ENCODE measurements around the gene DCXR. TPM values are rescaled to one million over a fixed set of nuclear protein-coding genes. Genes with fewer than 3 reads are reported as not detected.

Gene DCXR
- total and polyA plus RNA-seq, 10 of the 15 experiments (the other 5 are each of a cell fraction or from before 2014, with no cell fraction given) = 12.3 to 139 (median 88.9) TPM

DNA sequence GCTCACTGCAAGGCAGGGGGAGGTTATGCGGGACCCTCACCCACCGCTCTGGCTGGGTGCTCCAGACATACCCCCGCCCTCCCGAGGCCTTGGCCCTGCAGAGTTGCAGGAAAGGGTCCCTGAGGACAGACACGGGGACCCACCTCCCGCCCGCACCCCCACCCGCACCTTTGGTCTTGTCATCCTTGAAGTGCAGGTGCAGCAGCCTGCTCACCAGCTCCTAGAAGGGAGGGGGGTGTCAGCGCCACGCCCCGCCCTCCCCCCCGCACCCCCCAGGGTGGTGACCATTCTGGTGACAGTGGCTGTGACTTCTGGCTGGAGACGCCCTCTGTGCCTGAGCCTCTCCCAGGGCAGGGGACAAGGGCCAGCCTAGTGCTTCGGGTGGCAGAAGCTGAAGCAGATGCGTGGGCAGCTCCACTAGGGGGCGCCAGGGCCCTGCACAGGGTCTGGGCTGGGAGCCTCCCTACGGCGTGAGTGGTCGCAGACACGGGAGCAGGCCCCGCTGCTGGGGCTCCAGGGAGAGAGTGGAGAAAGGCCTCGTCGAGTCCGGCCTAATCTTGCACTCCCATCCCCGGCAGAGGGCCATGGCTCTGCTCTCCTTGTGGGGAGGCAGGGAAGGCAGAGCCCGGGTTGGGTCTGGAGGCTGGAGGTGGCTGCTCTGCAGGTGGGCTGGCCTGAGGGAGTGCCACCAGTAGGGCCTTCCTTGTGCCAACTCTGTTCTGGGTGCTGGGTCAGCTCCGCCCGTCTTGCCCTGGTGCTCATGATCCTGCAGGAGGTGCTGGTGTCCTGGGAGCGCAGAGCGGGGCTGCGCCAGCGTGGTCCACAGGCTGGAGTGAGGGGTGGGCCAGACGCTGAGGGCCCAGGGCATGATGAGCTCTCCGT lies 17.6 kb downstream of the DCXR start:
- ChIA-PET SMC1A (ENCODE audit: uncharacterized antibody, unreplicated experiment) (interaction anchor here (1.1 kb wide), 1 partner anchor 60 kb away, joined by 4 read pairs; no protein-coding TSS in a partner anchor), RAD21 (ENCODE audit: unreplicated experiment) (interaction anchor here (0.5 to 4.4 kb wide), 9 partner anchors 10 to 97 kb away, joined by 3 to 68 read pairs (median 4); partner anchors contain the start of gene NOTUM), POLR2A (interaction anchor here (0.6 to 1.0 kb wide), 3 partner anchors 18 to 86 kb away, joined by 3 to 7 read pairs (median 4); partner anchors contain the start of gene DCXR), CTCF (interaction anchor here (0.6 to 5.0 kb wide), 21 partner anchors 8 to 285 kb away, joined by 3 to 89 read pairs (median 4); partner anchors contain the start of genes DCXR and NOTUM)
- 58% methylated on average over 30 of the region's 34 CpGs for WGBS (ENCODE audit: insufficient coverage, insufficient replicate concordance, low lambda C conversion rate, missing lambda C conversion rate)
- Histone ChIP-seq H3K36me3 (ENCODE audit: control insufficient read depth in 2 of 2, insufficient read depth in 2 of 2, low read length in 1 of 2) (no peaks in the 10 kb centered on the region; a peak in 2 of 4 replicates), H3K9me3 (replicated peaks; ENCODE audit: control insufficient read depth, insufficient read depth, low read length) (no peaks in the 10 kb centered on the region), H3K79me2 (ENCODE audit: control insufficient read depth, insufficient read depth, low read length) (peaks cover 26% of the 10 kb centered on the region), H2AFZ (ENCODE audit: control insufficient read depth, low read depth, low read length) (no peak overlapping the region), H3K27ac (ENCODE audit: control insufficient read depth, insufficient read depth) (no peak overlapping the region), H3K4me3 (no peak overlapping the region), H4K20me1 (ENCODE audit: control insufficient read depth, insufficient read depth) (no peaks in the 10 kb centered on the region), H3K27me3 (replicated peaks in 1 of 2; ENCODE audit: control insufficient read depth in 2 of 2, insufficient read depth in 2 of 2, low read length in 1 of 2) (no peaks in the 10 kb centered on the region), H3K9ac (ENCODE audit: control insufficient read depth, insufficient read depth, low read length) (no peak overlapping the region), H3K4me1 (ENCODE audit: control insufficient read depth, insufficient read depth, low read length) (peaks cover 14% of the 10 kb centered on the region), H3K4me2 (ENCODE audit: control insufficient read depth, insufficient read depth) (0 out of 2 replicates have a peak overlapping the region, but pooled peaks have one; percentile 42)
- intact Hi-C loops (cut with micrococcal nuclease; ENCODE audit: unreplicated experiment) = loop anchor here (1.0 to 5.0 kb wide), 2 partner anchors 134 to 158 kb away; partner anchors contain the start of gene P4HB
- FAIRE-seq (no peak), DNase-seq (ENCODE audit: low read depth, low spot score) (no peak), ATAC-seq (peak; percentile 22)
- in situ Hi-C loops (cut with MboI) = no loop called here
- BruUV-seq (replicated peaks) = no TSS peak
- TF ChIP-seq CHD4 (IDR thresholded peaks at IDR 0.05) (no peak), CTCF (IDR thresholded peaks at IDR 0.05 in 2 of 3, conservative IDR thresholded peaks at IDR 0.05 in 1 of 3; ENCODE audit: control insufficient read depth in 2 of 3, extremely low read depth in 1 of 3, insufficient read depth in 1 of 3, low read depth in 3 of 3, low read length in 3 of 3) (peak; percentile 66 to 87 (median 78)), ZNF622 (IDR thresholded peaks at IDR 0.05) (no peak), MTA2 (IDR thresholded peaks at IDR 0.05; ENCODE audit: low read depth) (no peak), BACH1 (IDR thresholded peaks at IDR 0.05; ENCODE audit: borderline replicate concordance) (no peak), CHD1 (IDR thresholded peaks at IDR 0.05; ENCODE audit: low read depth, low read length) (no peak), JUNB (IDR thresholded peaks at IDR 0.05) (no peak), CREB1 (IDR thresholded peaks at IDR 0.05; ENCODE audit: low read depth) (peak; percentile 46; the same call in 1 of the 2 replicates), ZZZ3 (IDR thresholded peaks at IDR 0.05; ENCODE audit: control insufficient read depth, insufficient read length, low read depth) (no peak), SP1 (IDR thresholded peaks at IDR 0.05; ENCODE audit: low read depth, low read length) (no peak), IRF4 (IDR thresholded peaks at IDR 0.05; ENCODE audit: low read depth, low read length) (no peak), HDAC6 (IDR thresholded peaks at IDR 0.05; ENCODE audit: unreplicated experiment) (no peak), TAF1 (IDR thresholded peaks at IDR 0.05; ENCODE audit: borderline replicate concordance, low read depth, low read length) (no peak), TBL1XR1 (IDR thresholded peaks at IDR 0.05; ENCODE audit: low read depth, low read length) (no peak), POLR2A (IDR thresholded peaks at IDR 0.05; ENCODE audit: low read depth, low read length) (0 out of 2 replicates have a peak, but pooled peaks have one; percentile 27), GATAD2B (conservative IDR thresholded peaks at IDR 0.05; ENCODE audit: low read depth) (no peak), ZSCAN29 (IDR thresholded peaks at IDR 0.05) (no peak), ZNF274 (IDR thresholded peaks at IDR 0.05; ENCODE audit: insufficient read depth, insufficient read length) (no peak)
- TF ChIP-seq, protein P1, sequence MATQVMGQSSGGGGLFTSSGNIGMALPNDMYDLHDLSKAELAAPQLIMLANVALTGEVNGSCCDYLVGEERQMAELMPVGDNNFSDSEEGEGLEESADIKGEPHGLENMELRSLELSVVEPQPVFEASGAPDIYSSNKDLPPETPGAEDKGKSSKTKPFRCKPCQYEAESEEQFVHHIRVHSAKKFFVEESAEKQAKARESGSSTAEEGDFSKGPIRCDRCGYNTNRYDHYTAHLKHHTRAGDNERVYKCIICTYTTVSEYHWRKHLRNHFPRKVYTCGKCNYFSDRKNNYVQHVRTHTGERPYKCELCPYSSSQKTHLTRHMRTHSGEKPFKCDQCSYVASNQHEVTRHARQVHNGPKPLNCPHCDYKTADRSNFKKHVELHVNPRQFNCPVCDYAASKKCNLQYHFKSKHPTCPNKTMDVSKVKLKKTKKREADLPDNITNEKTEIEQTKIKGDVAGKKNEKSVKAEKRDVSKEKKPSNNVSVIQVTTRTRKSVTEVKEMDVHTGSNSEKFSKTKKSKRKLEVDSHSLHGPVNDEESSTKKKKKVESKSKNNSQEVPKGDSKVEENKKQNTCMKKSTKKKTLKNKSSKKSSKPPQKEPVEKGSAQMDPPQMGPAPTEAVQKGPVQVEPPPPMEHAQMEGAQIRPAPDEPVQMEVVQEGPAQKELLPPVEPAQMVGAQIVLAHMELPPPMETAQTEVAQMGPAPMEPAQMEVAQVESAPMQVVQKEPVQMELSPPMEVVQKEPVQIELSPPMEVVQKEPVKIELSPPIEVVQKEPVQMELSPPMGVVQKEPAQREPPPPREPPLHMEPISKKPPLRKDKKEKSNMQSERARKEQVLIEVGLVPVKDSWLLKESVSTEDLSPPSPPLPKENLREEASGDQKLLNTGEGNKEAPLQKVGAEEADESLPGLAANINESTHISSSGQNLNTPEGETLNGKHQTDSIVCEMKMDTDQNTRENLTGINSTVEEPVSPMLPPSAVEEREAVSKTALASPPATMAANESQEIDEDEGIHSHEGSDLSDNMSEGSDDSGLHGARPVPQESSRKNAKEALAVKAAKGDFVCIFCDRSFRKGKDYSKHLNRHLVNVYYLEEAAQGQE (IDR thresholded peaks at IDR 0.05; ENCODE audit: low read depth, low read length) = no peak
